Right lung (tissue), 5 donors: ENCODE results near the gene SLC4A7. TPM values are rescaled to one million over a fixed set of nuclear protein-coding genes. Genes with fewer than 3 reads are reported as not detected.
A peak's percentile ranks its signal among the peaks of the same experiment; 100 is the strongest.
"Not testable (repeated sequence)": the region's sequence is repeated elsewhere in the genome, so short reads cannot be mapped to it uniquely, and the experiment has no call there.

ENCODE experiments used
- DNase-seq, 2 donors: peaks; one replicate each; pipeline ENCODE4 v3.0.0-alpha.2; 2013
- polyA plus RNA-seq, 5 donors: library from polyadenylated mRNA; unstranded; fragments of 120-200 nt; gene quantifications; one replicate each; pipeline versions ENCODE4 v1.2.1 to v1.2.3, GENCODE V29; 2013; ENCODE audit warnings: inconsistent platforms in 1 of 5, low replicate concordance in 1 of 5; ENCODE audit not compliant: insufficient read length in 5 of 5, insufficient read depth in 1 of 5

Gene SLC4A7
- polyA plus RNA-seq, 5 donors = 19.7 to 44.6 (median 38.3) TPM

DNA sequence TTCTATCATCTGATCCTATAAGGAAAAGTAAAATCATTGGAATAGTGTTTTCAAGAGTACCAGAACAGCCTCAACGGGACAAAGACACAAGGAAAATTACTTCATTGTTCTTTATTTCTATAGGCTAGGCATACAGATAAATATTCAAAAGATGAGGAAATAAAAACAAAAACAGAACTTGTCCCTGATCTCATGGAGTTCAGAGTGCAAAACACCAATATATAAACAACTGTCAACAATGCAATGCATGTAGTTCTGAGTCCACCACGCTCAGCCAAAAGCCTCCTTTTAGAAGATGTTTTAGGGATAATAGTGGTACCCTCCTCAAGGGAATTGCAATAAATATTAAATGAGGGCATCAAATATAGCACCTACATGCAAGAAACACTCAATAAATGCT, 4.6 kb upstream of the SLC4A7 start:
- no peak for DNase-seq

- DNase-seq = no peak
Measured at GRCh38 chr3:27487383-27487782, 3.2 kb upstream of the SLC4A7 start.

GRCh38 chr3:27486336-27486735, 2.2 kb upstream of the SLC4A7 start:
- DNase-seq = no peak

DNA sequence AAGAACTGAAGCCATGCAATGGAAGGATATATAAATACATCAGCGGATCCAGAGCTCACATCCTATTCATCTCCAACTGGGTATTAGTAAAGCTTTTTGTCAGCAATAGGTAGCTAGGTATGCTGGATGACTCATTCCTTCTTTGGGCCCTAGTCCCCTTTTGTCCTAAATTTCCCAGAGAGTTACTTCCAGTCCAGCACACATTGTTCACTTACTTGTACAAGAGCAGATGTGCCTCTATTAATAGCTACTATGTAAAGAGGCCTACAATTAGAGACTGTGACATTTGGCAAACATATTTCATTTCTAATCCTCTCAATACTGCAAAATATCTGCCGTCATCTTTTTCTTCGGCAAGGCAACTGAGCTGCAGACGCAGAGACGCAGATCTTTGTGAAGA, 1.7 kb upstream of the SLC4A7 start:
- no peak for DNase-seq

DNA sequence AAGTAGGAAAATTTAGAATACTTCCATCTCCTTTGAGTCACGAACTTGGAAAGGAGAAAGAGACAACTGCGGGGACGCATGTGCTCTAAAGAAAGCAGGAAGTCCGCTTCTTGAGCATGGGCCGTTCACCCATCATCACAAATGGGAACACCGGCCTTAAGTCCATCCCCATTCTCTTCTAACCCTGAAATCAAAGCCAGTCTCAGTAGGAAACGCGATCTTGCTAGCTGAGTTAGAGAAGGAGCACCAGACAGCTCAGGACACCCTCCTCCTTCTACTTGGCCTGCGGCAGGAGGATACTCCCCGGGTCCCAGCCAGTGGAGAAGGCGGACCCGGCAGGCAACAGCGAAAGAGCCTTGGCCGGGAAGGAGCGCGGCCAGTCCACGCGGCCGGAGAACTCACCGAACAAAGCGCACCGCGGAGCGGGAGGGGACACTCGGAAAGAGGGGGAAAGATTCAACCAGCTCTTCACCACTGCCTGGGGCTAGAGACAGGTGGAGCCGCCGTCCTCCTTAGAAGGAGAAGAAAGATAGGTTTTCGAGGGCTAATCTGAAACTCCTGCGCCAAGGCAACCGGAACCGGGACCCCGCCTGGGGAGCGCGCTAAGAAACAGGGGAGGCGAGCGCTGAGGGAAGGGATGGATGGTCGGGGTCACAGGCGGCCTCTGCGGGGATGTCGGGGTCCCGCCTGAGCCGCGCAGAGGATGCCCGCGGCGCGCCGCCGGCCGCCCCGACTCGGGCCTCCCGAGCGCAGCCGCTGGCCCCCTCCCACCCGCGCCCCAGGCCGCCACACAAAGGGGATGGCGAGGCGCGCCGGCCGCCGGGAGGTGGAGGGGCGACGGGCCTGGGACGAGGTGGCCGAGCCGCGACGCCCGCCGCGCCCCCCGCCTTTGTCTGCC, 818 bp downstream of the SLC4A7 start:
- DNase-seq = peak; percentile 49 to 51

DNA sequence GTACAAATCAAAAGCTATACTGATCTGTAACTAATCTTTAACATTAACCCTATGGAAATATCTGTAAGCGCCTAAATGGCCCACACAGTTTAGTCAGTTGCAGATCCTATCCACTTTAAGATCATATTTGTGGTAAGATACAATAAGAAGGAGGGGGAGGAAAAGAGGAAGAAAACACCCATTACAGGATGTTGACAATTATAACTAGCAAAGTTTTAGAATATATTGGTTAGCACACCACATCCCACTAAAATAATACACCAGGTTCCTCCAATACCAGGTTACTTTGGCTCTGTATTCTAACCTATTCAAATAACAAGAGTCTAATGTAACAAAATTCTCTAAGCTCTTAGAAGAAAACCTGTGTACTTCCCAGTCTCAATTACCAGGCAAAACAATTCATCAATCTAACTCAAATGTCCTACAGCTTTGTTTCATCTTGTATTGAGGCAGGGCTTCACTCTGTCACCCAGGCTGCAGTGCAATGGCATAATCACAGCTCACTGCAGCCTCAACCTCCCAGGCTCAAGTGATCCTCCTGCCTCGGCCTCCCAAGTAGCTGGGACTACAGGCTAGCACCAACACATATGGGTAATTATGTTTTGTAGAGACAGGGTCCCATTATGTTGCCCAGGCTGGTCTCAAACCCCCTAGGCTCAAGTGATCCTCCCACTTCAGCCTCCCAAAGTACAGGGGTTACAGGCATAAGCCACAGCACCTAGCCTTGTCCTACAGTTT, 4.2 kb downstream of the SLC4A7 start:
- no peak for DNase-seq

DNA sequence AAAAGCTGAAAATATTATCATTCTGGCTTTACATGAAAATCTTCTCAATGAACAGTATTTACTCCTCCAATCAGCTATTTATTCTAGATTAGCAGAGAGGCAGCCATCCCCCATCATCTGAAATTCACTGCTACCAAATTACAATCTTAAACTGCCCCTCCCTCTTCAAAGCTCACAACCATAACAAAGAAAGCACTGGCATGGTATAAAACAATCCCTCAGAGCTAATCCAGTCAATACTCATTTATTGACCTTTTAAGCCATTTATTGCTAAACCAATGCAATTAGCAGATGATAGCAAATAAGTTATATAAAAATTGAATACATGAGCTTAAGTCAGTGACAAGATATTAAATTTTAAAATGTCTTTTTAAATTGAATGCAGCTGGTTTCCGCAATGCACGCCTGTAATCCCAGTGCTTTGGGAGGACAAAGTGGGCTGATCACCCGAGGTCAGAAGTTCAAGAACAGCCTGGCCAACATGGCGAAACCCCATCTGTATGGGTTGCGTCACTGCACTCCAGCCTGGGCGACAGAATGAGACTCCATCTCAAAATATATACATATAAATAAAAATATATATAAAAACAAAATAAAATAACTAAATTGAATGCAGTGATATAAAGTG, 12.1 kb downstream of the SLC4A7 start:
- no peak for DNase-seq

DNA sequence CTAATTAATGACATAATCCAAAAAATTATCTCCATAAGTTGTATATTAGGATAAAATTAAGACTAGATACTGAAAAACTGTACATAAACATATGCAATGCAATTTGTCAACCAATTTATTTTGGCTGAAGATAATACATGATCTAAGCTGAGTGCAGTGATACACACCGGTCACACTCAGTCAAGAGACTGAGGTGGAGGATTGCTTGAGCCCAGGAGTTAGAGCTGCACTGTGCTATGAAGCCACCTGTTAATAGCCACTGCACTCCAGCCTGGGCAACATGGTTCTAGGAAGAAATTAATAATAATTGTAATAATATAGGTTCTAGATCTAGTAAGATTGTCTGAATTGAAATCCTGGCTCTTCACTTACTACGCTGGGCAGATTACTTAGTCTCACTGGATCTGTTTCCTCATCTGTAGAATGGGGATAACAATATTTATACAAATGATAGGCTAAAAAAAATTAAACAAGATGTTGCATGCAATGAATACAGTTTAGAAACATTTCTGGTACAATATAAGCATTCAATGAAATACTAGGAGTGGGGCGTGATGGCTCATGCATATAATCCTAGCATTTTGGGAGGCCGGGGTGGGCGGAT, 15.8 kb downstream of the SLC4A7 start:
- no peak for DNase-seq

DNA sequence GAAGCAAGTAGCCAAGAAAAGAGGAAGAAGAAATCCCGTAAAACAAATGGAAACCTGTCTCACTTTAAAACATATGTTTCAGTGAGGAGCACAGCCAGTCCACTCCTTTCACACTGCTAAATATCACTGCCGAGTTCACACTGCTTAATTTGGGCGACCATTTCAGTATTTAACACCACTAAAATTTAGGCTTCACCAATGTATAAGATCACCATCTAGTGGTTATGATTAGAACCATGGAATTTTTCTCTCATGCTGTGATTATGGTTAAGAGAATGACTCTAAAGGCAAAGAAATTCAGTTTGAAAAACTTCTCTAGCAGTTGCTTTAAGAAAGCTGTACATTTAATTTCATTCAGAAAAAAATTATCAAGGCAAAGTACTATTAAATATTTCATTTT, 16.6 kb downstream of the SLC4A7 start:
- peak; percentile 19 to 32 for DNase-seq

GRCh38 chr3:27464646-27465045, 19.5 kb downstream of the SLC4A7 start:
- no peak for DNase-seq

- no peak for DNase-seq
Measured at GRCh38 chr3:27462228-27462627, 22.0 kb downstream of the SLC4A7 start.

DNA sequence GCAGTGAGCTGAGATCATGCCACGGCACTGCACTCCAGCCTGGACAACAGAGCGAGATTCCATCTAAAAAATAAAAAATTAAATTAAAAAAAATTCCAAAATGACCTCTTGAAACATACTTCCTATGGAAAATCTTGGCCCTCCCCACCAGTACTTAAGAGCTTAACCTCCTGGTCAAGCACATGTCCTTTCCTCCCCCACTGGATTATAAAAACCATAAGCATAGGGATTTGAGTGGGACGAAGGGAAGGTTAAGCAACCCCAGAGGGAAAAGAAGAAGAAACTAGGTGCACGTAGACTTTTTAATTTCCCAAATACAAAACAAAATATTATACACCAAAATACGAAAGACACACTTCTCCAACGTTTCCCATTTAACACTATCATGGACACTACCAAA, 25.3 kb downstream of the SLC4A7 start:
- no peak for DNase-seq

DNA sequence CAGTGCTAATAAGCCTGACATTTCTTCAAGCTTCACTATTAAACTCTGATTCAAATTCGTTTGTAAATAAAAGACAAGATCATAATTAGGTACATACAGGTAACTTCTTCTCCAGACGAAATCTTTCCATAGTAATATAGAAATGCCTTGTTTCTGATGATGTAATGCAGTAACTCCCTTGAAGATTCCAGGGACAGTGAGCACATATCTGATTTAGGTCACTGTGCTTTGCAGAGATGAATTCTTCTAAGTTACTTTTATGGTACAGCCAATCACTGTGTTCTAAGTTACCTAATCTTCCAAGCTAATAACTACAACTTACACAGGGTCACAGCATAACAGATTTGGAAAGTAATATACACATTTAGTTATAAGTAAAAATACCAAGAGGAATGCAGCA, 27.6 kb downstream of the SLC4A7 start:
- no peak for DNase-seq

- peak in 1 of 2 donors; percentile 18 for DNase-seq
Measured at GRCh38 chr3:27454914-27455313, 29.3 kb downstream of the SLC4A7 start.

- no peak for DNase-seq
Measured at GRCh38 chr3:27454461-27454860, 29.7 kb downstream of the SLC4A7 start.

GRCh38 chr3:27452368-27453090, 31.7 kb downstream of the SLC4A7 start:
- no peak for DNase-seq

GRCh38 chr3:27451842-27452241, 32.3 kb downstream of the SLC4A7 start:
- DNase-seq = no peak

- DNase-seq = no peak
Measured at GRCh38 chr3:27451251-27451650, 32.9 kb downstream of the SLC4A7 start.

DNA sequence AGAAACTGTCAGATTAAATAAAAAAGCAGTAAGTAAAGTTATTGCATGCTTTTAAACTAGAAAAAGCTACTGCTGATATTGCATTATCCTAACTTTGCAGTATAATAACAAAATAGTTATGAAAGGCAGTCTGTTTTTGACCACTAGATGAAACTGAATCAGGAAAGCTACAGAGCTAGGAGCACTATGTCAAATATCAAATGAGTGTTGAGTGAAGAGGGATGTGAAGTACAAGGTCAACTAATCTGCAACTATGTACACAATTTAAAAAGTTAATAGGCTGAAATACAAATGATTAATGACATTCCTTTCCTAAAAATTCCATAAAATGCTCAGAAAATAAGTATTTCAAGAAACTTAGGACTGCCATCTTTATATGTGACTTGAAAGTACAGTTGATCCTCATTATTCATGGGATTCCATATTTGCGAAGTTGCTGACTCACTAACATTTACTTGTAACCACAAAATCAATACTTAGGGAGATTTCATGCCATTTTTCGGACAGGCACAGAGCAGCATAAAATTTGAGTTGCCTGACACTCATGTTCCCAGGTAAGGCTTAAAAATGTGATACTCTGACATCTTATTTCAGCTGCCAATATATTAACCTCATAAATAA, 34.5 kb downstream of the SLC4A7 start:
- DNase-seq = no peak

DNA sequence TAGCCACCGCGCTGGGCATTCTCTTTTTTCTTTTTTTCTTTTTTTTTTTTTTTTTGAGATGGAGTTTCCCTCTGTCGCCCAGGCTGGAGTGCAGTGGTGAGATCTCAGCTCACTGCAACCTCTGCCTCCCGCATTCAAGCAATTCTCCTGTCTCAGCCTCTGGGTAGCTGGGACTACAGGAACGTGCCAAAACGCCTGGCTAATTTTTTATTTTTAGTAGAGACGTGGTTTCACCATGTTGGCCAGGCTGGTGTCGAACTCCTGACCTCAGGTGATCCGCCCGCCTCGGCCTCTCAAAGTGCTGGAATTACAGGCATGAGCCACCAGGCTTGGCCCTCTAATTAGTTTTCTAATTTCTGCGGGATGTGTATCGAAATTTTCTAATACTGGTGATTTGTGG, 41.2 kb downstream of the SLC4A7 start:
- DNase-seq = not testable (repeated sequence)

GRCh38 chr3:27438352-27438751, 45.8 kb downstream of the SLC4A7 start:
- DNase-seq = not testable (repeated sequence)
